Smooth muscle cell (in vitro differentiated cells): ENCODE results near the gene ECD. TPM values are rescaled to one million over a fixed set of nuclear protein-coding genes. Genes with fewer than 3 reads are reported as not detected.
"Not testable (repeated sequence)": the region's sequence is repeated elsewhere in the genome, so short reads cannot be mapped to it uniquely, and the experiment has no call there.

ENCODE experiments used
- DNase-seq: peaks from one replicate; lab custom pipeline; 2025; ENCODE audit not compliant: unreplicated experiment; lab: John Stamatoyannopoulos, UW
- H2AFZ ChIP-seq: fragments of 200-600 bp; sonication (generic); 2 replicates; pipeline ENCODE4 v1.6.0; 2016; ENCODE audit warnings: antibody characterized with exemption, low read depth, mild to moderate bottlenecking
- H3F3A ChIP-seq: fragments of 200-600 bp; sonication (generic); 2 replicates; pipeline ENCODE4 v1.6.0; 2017; ENCODE audit warnings: antibody characterized with exemption, low read depth
- H3K27ac ChIP-seq: fragments of 200-600 bp; sonication (generic); 2 replicates; pipeline ENCODE4 v1.5.1; 2016; ENCODE audit warnings: low read depth, mild to moderate bottlenecking
- H3K27me3 ChIP-seq: fragments of 200-600 bp; sonication (generic); 2 replicates; pipeline ENCODE4 v1.6.1; 2016; ENCODE audit warnings: low read depth, mild to moderate bottlenecking
- H3K36me3 ChIP-seq: fragments of 200-600 bp; sonication (generic); 2 replicates; pipeline ENCODE4 v1.5.1; 2016; ENCODE audit warnings: low read depth
- H3K4me1 ChIP-seq: fragments of 200-600 bp; sonication (generic); 2 replicates; pipeline ENCODE4 v1.5.1; 2016; ENCODE audit warnings: low read depth
- H3K4me2 ChIP-seq: fragments of 200-600 bp; sonication (generic); 2 replicates; pipeline ENCODE4 v1.6.0; 2016; ENCODE audit warnings: mild to moderate bottlenecking
- H3K4me3 ChIP-seq: fragments of 200-600 bp; sonication (generic); 2 replicates; pipeline ENCODE4 v1.5.1; 2016; ENCODE audit warnings: mild to moderate bottlenecking
- H3K79me2 ChIP-seq: fragments of 200-600 bp; sonication (generic); 2 replicates; pipeline ENCODE4 v1.6.0; 2016; ENCODE audit warnings: low read depth, mild to moderate bottlenecking
- H3K9ac ChIP-seq: fragments of 200-600 bp; sonication (generic); 2 replicates; pipeline ENCODE4 v1.6.0; 2016; ENCODE audit warnings: low read depth
- H3K9me3 ChIP-seq: fragments of 200-600 bp; sonication (generic); replicated peaks from 2 replicates; pipeline ENCODE4 v1.5.1; 2016; ENCODE audit warnings: low read depth
- H4K20me1 ChIP-seq: fragments of 200-600 bp; sonication (generic); 2 replicates; pipeline ENCODE4 v1.6.0; 2016; ENCODE audit warnings: low read depth
- WGBS: methylation state at CpG from one replicate; pipeline ENCODE4 v1.1.7; 2016; ENCODE audit warnings: low lambda C conversion rate; 5-methylcytosine and 5-hydroxymethylcytosine counted together
- polyA plus RNA-seq: library from polyadenylated mRNA; unstranded; fragments of >200 nt; fragmentation: Nextera tagmentation; extraction: Ambion mirVana; gene quantifications from 2 replicates; pipeline ENCODE4 v1.2.1, GENCODE V29; 2016
- total RNA-seq: library from RNA; depleted of rRNA; stranded (reverse); fragments of >200 nt; gene quantifications from 2 replicates; pipeline ENCODE4 v1.2.3, GENCODE V29; 2014
- TF ChIP-seq, protein P1 (sequence below): fragments of 200-600 bp; sonication (generic); IDR thresholded peaks from 2 replicates; pipeline ENCODE4 v1.5.1; 2017; ENCODE audit warnings: borderline replicate concordance, mild to moderate bottlenecking, antibody characterized with exemption; ENCODE audit not compliant: insufficient read depth, poor library complexity, severe bottlenecking

Gene ECD
- total and polyA plus RNA-seq, 2 experiments from 2014 or later = 28.1 to 34.0 TPM

GRCh38 chr10:73110345-73110849, 57.4 kb downstream of the ECD start, which contains the start of gene NUDT13:
Gene NUDT13, plus strand, starts transcription at chr10:73110455. Its CDS starts 3,911 bp downstream, at chr10:73114366.
- no peaks in the 10 kb centered on the region for H3K9me3 ChIP-seq
- peak within 1 kb of the TSS; percentile 97 for H3K27ac ChIP-seq
- no peaks in the 10 kb centered on the region for H4K20me1 ChIP-seq
- H3K4me1 ChIP-seq = no peaks in the 10 kb centered on the region
- H2AFZ ChIP-seq = peak within 1 kb of the TSS; percentile 6
- no peaks in the 10 kb centered on the region for H3K27me3 ChIP-seq
- peak within 1 kb of the TSS; percentile 68 for H3K4me3 ChIP-seq
- no peaks in the 10 kb centered on the region for H3K79me2 ChIP-seq
- peak within 1 kb of the TSS; percentile 89 for H3K9ac ChIP-seq
- no peak for DNase-seq
- H3K4me2 ChIP-seq = peak within 1 kb of the TSS; percentile 88
- TF ChIP-seq, protein P1, sequence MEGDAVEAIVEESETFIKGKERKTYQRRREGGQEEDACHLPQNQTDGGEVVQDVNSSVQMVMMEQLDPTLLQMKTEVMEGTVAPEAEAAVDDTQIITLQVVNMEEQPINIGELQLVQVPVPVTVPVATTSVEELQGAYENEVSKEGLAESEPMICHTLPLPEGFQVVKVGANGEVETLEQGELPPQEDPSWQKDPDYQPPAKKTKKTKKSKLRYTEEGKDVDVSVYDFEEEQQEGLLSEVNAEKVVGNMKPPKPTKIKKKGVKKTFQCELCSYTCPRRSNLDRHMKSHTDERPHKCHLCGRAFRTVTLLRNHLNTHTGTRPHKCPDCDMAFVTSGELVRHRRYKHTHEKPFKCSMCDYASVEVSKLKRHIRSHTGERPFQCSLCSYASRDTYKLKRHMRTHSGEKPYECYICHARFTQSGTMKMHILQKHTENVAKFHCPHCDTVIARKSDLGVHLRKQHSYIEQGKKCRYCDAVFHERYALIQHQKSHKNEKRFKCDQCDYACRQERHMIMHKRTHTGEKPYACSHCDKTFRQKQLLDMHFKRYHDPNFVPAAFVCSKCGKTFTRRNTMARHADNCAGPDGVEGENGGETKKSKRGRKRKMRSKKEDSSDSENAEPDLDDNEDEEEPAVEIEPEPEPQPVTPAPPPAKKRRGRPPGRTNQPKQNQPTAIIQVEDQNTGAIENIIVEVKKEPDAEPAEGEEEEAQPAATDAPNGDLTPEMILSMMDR = no peak
- 2% methylated on average over 5 of the region's 5 CpGs for WGBS
- H3K36me3 ChIP-seq = no peaks in the 10 kb centered on the region
- H3F3A ChIP-seq = peaks cover 3% of the 10 kb centered on the region

- not testable (repeated sequence) for H2AFZ ChIP-seq, H3K27ac ChIP-seq, H4K20me1 ChIP-seq, H3K79me2 ChIP-seq, H3K9me3 ChIP-seq, H3K36me3 ChIP-seq, DNase-seq, H3K4me2 ChIP-seq, H3K27me3 ChIP-seq, H3F3A ChIP-seq, H3K9ac ChIP-seq, H3K4me3 ChIP-seq, H3K4me1 ChIP-seq
- WGBS = 96% methylated on average over 4 of the region's 4 CpGs
These were observed 58.6 kb downstream of the ECD start for GRCh38 chr10:73109248-73109652.

GRCh38 chr10:73106301-73106700, 61.5 kb downstream of the ECD start:
- Histone ChIP-seq H3K27me3 (no peaks in the 10 kb centered on the region), H3K4me2 (no peak overlapping the region), H2AFZ (no peak overlapping the region), H3K4me3 (no peak overlapping the region), H3K27ac (no peak overlapping the region), H3K9ac (no peak overlapping the region), H3K79me2 (no peaks in the 10 kb centered on the region), H3K36me3 (no peaks in the 10 kb centered on the region), H3F3A (peaks cover 2% of the 10 kb centered on the region), H3K4me1 (no peaks in the 10 kb centered on the region), H3K9me3 (no peaks in the 10 kb centered on the region), H4K20me1 (no peaks in the 10 kb centered on the region)
- TF ChIP-seq, protein P1 = no peak
- 93% methylated on average over 3 of the region's 3 CpGs for WGBS
- DNase-seq = no peak

DNA sequence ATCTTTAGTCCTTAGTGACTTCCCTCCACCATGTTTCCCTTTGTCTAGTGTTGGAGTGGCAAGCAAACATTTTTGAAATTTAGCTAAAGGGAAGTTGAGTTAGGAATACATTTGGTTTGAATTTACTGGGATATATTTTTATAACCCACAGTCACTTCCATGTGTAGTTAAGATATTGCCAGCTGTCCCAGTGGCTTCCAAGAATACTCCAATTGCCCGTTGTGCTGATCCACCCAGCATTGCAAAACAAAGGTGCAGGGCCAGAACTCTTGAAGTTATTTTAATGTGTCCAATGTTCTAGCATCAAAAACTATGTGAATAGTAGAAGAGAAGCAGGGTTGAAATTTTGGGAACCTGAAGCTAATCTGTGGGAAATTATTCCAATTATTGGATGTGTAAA, 68.7 kb downstream of the ECD start:
- peaks cover 10% of the 10 kb centered on the region for H3K4me1 ChIP-seq
- no peak for DNase-seq
- H3K9me3 ChIP-seq = no peaks in the 10 kb centered on the region
- H3K27me3 ChIP-seq = no peaks in the 10 kb centered on the region
- no peak overlapping the region for H3K9ac ChIP-seq
- H4K20me1 ChIP-seq = peaks cover 13% of the 10 kb centered on the region
- H2AFZ ChIP-seq = no peak overlapping the region
- peaks cover 10% of the 10 kb centered on the region for H3F3A ChIP-seq
- no peak overlapping the region for H3K27ac ChIP-seq
- H3K4me2 ChIP-seq = no peak overlapping the region
- WGBS = 90% methylated on average over 1 of the region's 1 CpG
- H3K79me2 ChIP-seq = peaks cover 24% of the 10 kb centered on the region
- no peak overlapping the region for H3K4me3 ChIP-seq
- TF ChIP-seq, protein P1 = no peak
- H3K36me3 ChIP-seq = no peaks in the 10 kb centered on the region
